GM23248 (cell line): ENCODE measurements around the gene PRLR.

Experiments used
- EZH2 ChIP-seq: fragments of 200-600 bp; sonication (generic); IDR thresholded peaks from 2 replicates; pipeline ENCODE4 v1.6.1; 2018; ENCODE audit warnings: antibody characterized with exemption, mild to moderate bottlenecking; ENCODE audit not compliant: insufficient read depth, poor library complexity, severe bottlenecking
- EZH2phosphoT487 ChIP-seq: fragments of 200-600 bp; sonication (generic); IDR thresholded peaks from 2 replicates; pipeline ENCODE4 v1.6.1; 2018; ENCODE audit warnings: antibody characterized with exemption, moderate library complexity, mild to moderate bottlenecking, low read depth; ENCODE audit not compliant: insufficient read depth

DNA sequence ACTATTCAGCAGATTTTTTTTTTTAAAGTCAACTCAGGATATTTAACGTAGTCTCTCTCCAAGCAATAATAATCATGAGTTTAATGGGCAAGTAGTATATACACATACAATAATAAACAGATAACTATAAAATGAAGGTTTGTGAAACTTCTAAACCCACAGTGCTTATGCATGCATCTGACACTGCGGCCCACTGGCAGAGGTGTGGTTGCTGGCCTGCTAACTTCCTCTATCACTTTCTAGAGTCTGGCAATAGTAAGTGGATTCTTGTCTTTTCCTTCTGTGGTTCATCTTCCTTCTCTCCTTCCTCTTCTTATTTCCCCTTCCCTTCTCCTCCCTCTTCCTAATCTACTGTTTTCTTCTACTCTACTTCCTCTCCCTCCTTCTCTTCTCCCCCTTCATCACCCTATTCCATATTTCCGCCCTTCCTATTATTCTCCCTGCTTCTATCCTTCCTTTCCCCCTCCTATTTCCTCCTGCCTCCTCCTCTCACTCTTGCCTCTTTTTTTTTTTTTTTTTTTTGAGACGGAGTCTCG lies 164.0 kb downstream of the PRLR start:
- TF ChIP-seq EZH2 (no peak), EZH2phosphoT487 (no peak)
